ENCODE results near the gene GRK5. TPM values are rescaled to one million over a fixed set of nuclear protein-coding genes. Genes with fewer than 3 reads are reported as not detected.

Gene GRK5
- total RNA-seq, 1 experiment from 2014 or later = 9.8 TPM

DNA sequence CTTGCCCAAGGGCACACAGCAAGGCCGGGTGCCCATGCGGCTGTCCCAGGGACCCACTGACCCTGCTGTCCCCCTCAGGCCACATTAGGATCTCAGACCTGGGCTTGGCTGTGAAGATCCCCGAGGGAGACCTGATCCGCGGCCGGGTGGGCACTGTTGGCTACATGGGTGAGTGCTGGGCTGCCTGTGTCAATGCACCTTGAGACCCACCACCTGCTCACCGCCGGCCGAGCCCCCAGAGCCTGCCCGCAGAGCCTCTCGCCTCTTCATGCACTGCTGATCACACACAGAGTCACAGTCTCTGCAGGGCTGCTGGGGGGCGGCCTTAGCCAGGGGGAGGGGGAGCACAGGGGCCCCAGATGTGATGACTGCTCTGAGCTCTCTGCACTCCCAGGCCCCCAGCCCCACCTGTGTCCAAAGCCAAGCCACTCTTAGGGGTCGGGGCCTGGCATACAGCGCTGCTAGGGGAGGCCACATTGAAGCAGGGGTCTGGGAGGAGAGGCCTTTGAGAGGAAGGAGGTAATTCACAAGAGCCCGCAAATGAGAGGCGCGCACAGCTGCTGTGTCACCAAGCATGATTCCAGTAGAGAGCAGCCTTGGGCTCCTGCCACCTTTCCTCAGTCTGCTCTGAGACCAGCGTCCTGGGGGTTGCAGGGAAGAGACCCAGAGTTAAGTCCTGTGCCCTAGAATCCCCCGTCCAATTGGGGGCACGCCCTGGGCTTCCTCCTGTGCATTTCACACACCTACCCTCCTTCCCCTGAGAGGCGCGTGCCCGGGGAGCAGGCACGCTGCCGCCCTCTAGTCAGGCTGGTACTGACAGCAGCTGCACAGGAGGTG lies 234.8 kb downstream of the GRK5 start:
- DNase-seq (ENCODE audit: low read depth) = no peak

DNA sequence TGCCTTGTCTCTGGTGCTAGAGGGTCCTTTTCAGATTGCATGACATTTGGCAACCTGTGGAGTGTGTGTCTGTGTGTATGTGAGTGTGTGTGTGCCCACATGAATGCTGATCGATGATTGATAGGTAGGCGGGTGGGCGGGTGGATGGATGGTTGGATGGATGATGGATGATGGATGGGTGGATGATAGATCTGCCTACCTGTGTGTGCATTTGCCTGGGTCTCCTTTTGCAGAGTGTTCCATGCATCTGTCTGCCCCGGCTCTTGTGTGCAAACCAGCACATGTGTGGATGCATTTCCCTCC lies 235.3 kb downstream of the GRK5 start:
- no peak for DNase-seq (ENCODE audit: low read depth)

DNA sequence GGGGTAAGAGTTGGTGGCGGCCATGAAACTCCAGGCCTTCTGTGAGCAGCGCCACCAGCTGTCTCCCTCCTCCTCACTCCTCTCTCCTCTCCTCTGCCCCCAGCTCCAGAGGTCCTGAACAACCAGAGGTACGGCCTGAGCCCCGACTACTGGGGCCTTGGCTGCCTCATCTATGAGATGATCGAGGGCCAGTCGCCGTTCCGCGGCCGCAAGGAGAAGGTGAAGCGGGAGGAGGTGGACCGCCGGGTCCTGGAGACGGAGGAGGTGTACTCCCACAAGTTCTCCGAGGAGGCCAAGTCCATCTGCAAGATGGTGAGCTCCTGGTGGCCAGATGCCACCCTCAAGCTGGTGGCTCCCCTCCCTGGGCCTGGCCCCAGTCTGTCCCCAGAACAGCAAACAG lies 236.1 kb downstream of the GRK5 start:
- DNase-seq (ENCODE audit: low read depth) = no peak

DNA sequence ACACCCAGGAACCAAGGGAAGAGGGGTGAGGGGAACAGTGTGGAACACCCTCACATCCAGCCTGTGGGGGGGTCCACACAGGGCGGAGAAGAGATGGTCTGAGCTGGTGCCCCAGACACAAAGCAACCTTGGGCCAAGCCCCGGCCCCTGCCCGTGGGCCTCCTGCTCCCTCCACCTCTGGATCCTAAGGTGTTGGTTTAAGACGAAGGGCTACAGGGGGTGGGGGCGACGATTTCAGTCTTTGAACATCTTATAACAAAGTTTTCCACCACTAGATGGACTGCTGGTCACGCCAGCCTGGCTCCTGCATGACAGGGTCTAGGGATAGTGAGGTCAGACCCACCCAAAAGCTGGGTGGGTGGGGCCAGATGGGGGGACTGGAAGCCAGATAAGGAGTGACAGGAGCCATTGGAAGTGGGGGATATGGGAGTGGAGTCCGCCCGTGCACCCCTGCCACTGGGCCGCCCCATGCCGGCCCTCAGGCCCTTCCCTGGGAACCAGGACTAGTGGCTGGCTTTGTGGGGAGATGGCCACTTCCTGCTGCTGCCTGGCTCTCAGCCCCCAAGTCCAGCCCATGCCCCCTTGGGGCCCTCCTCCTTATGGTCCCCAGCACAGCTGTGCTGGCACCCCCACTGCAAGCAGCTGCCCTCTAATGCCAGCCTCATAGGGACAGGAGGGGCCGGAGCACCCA lies 236.7 kb downstream of the GRK5 start:
- no peak for DNase-seq (ENCODE audit: low read depth)

DNA sequence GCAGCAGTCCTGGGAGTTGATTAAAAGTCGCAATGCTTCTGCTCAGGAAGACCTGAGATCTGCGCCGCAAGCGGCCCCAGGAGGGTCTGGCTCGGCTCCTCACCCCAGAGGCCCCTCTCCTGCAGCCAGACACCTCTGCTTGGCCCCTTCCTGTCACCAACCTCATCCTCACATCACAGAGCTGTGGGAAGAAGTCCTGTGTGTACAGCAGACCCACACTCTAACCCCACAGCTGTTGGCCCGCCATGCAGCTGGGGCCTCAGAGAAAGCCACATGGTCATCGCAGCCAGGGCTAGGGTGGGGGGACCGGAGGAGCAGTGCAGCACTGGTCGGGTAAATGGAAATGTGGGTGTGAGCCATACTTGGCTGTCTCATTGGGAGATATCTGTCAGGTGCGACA lies 237.5 kb downstream of the GRK5 start:
- DNase-seq (ENCODE audit: low read depth) = no peak

DNA sequence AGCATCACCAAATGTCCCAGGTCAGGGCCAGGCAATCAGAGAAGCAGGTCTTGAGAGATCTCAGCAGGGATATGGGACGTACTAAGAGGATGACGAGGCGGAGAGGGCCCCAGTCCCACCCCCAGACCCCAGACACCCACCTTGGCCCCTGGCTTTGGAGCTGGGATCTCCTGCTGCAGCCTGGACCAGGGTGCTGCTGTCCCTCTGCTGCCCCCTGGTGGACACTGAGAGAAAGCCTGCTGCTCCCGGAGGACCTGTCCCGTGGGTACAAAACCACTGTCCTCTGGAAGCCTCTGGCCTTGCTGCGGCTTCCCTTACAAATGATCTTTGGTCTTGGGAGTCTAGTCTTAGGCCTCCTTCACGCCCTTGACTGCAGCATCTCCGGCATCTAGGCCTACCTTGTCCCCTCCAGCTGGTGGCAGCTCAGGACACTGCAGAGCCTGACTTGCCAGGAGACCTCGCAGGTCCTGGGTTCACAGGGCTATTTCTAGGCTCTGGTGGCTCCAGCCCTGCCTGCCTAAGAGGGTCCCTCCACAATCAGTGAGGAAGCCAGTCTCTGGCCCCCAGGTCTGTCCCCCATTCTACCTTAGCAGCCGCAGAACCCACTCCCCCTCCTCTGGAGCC lies 238.1 kb downstream of the GRK5 start:
- peak; percentile 75 for DNase-seq (ENCODE audit: low read depth)

DNA sequence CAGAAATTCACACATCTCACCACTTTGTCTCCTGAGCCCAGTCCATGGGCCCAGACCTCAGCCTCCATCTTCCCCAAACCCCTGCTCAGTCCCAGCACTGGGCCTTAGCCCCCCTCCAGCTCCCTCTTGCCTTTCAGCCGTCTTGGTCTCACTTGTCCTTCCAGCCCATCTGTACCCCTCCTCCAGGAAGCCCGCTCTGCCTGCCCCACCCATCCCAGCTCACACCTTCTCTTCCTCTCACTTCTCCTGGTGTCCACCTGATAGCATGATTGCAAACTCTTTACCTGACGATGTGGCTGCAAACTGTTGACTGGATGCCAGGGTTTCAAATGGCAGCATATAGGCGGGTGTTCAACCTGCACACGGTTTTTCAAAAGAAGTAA lies 238.6 kb downstream of the GRK5 start:
- no peak for DNase-seq (ENCODE audit: low read depth)

DNA sequence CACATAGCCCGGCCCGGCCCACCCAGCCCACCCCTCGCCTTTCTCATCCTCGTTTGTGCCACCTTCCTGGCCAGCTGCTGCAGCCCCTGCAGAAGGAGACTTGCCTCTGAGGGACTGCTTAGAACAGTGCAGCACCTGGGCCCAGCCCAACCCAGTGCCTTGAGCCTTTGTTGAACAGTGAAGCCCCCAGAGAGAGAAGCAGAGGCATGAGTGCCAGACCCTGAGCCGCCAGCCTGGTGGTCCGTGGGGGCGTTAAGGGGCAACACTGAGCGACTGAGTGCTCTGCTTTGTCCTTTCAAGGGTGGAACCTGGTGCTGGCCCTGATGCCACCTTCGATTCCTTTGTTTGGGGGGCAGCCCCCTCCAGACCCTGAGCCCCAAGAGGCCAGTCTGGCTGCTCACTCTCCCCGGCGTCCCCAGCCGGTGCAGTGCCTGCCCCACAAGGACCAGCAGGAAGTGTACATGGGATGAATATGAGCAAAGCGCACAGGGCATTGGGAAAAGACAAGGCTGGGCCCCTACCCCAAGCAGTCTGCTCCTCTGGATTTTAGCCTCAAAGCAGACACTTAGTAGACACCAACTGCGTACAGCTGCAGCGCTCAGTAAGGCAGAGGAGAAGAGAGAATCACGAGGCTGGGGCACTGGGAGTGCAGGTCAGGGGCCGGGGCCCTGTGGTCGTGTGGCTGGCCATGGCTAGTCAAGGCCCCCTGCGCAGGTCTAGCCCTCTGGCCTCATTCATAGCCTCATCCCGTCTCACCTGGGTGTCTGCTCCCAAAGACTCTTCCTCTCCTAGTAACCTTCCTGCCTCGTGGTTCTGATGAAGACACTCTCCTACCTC lies 239.3 kb downstream of the GRK5 start:
- DNase-seq (ENCODE audit: low read depth) = no peak

DNA sequence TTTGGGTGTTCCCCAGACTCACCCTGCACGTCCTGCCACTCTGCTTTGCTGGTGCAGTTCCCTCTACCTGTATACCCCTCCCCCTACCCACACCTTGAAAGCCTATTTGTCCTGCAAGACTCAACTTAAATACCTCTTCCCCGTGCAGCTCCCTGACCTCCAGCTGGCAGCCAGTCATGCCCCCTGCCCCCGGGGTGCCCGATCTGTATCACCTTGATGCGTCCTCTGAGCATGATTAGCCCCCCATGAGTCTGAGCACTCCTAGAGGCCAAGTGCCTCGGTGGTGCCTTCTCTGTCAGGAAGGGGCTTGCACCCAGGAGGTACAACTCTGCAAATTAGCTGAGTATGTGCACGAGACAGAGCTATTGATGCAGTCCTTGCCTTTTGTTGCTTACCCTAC lies 240.1 kb downstream of the GRK5 start:
- no peak for DNase-seq (ENCODE audit: low read depth)

DNA sequence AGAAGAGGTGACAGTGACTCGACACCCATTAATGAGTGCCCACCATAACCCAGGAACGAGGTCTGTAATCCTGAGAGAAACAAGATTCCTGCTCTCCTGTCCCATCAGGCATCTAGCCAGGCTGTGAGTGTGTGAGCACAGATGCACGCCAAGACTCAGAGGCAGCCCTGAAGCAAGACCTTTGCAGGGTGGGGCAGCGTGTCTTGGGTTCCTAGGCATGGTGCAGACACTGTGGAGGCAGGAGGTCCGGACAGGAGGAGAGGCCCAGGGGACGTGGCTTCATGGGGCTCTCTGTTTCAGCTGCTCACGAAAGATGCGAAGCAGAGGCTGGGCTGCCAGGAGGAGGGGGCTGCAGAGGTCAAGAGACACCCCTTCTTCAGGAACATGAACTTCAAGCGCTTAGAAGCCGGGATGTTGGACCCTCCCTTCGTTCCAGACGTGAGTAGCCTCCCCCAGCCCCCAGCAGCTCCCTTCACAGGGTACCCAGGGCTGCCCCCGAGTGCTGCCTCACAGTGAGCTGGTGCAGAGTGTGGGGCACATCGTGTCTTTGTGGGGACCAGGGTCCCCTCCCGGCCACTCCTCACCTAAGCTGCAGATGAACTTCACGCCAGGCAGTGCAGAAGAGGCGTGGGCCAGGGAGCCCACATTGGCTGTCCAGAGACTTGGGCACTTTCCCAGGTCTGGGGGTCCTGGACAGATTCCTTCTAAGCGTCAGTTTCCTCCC lies 240.6 kb downstream of the GRK5 start:
- no peak for DNase-seq (ENCODE audit: low read depth)

DNA sequence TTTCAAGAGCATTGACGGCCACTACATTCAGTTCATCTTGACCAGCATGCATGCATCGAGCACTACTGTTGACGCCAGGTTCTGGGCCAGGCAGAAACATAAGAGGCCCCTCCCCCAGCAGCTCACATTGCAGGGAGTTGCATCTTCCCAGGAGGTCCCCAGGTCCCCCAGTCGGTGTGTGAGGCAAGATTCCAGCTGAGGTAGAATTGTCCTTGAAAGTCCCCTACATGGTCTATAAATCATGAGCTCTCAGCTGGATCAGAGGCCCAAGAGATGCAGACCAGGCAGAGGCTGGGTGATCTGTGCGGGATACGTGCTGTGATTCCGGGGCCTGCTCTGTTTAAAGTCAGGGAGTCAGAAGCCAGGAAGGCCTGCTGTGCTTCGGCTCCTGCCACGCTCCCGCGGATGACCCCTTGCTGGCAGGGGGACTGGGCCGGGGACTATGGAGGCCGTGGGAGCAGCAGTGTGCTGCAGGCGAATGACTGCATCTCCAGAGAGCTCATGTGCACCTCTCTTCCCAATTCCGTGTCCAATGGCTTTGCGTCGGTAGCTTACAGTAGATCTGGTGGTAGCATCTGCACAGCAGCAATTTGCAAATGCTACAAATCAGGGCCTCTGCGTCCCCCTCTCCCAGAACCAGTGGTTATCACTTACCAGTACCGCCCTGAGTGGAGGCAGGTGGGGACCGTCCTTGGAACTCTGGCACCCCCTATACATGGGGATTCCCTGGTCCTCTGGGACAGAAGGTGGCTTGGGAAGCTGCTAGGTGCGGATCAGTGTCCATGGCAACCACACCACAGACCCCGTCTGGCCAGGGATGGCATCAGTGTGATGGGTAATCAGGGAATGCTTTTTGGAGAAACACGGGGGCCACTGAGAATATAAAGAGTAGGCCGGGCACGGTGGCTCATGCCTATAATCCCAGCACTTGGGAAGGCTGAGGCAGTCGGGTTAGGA lies 241.5 kb downstream of the GRK5 start:
- DNase-seq (ENCODE audit: low read depth) = no peak

DNA sequence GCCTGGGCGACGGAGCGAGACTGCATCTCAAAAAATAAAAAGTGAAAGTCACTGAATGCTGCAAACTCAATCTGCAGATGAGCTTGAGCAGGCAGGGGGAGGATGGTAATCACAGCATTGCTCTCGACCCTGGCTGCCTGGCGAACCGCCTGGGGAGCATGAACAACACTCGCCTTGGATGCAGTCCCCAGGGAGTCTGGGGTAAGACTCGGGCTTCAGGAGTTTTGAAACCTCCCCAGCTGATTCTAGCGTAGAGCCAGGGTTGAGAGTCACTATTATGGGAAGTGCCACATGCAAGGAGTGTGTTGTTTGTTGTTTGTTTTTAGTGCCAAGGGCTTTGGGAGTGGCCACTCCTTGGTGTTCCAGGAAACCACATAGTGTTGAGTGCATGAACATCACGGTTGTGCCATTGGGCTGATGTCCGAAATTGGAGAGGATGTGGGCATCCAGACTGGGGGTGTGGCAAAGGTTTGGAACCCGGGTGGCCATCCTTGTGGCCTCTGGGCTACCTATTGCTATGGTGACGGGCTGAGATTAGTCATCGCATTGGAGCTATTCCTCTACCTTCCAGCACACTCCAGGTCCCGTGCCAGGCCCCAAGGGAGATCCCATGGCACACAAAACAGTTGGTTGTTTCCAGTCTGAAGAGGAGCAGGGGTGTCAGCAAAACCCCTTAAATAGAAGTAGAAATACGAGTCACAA lies 242.5 kb downstream of the GRK5 start:
- DNase-seq (ENCODE audit: low read depth) = peak; percentile 81

DNA sequence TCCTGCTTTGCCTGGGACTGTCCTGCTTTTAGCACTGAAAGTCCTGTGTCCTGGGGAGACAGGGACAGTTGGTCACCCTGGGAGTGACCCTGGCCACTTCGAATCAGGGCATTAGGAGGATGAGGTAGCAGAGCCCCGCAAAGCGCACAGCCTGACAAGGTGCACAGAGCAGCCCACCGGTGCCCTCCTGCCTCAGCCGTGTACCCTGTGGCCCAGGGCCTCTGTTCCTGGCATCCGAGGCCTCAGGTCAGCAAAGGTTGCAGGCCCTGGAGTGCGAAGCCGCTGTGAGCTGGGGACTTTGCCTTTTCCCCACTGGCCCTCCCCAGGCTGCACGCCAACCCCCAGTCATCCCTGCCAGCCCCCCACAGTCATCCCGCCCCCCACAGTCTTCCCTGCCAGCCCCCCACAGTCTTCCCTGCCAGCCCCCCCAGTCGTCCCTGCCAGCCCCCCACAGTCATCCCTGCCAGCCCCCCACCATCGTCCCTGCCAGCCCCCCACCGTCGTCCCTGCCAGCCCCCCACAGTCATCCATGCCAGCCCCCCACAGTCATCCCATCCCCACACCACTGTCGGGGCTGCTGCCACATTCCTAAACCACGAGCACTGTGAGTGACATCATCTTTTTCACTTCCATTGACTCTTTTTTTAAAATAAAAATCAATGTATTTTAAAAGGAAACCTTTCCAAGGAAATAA lies 243.4 kb downstream of the GRK5 start:
- no peak for DNase-seq (ENCODE audit: low read depth)

DNA sequence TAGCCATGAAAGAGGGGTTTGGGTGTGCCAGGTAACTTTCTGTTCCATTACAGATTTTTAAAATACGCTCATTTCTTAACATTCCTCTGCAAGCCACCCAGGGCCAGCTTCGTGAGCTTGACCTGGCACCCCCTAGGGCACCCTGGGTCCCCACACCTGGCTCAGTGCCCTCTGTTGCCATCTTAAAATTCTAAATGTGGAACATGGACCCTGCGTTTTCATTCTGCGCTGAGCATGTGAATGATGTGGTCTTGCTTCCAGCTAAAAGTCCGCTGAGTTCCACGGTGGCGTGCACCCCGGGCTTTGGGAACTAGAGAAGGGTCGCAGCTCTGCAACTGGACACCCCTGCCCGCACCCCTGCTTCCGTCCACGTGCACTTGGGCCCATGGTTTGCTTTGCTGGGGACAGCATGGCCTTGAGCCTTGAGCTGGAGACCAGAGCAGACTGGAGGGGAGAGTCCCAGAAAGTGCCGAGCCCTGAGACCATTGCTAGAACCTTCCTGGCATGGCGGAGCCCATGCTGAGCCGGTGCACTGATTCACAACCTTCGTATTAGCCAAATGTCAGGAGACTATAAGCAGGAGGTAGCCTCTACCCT lies 244.0 kb downstream of the GRK5 start:
- DNase-seq (ENCODE audit: low read depth) = no peak

DNA sequence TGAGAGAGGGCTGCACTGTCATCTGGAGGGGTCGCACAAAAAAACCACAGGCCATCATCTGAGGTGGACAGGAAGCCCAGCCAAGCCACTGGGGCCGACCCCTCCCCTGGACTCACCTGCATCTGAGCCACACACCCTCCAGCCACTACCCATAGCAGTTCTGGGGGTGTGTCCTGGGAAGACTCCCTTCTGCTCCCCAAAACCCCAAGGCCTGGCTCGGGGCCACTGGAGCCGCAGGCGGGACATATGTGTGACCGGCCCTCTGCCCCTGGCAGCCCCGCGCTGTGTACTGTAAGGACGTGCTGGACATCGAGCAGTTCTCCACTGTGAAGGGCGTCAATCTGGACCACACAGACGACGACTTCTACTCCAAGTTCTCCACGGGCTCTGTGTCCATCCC lies 245.0 kb downstream of the GRK5 start:
- no peak for DNase-seq (ENCODE audit: low read depth)

DNA sequence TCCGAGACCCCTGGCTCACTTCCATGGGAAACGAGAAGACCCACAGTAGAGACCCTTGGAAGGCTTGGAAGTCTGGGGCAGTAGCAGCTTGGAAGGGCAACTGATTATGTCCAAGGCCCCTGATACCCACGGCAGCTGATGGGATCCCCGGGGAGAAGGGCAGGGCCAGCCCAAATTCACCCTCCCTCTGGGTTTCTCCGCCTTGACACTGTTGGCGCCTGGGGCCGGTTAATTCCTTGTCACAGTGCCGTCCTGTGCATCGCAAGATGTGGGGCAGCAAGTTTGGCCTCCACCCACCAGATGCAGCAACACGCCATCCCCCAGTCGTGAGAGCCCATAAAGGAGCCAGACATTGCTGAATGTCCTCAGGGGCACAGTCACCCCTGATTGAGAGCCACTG lies 245.9 kb downstream of the GRK5 start:
- no peak for DNase-seq (ENCODE audit: low read depth)

DNA sequence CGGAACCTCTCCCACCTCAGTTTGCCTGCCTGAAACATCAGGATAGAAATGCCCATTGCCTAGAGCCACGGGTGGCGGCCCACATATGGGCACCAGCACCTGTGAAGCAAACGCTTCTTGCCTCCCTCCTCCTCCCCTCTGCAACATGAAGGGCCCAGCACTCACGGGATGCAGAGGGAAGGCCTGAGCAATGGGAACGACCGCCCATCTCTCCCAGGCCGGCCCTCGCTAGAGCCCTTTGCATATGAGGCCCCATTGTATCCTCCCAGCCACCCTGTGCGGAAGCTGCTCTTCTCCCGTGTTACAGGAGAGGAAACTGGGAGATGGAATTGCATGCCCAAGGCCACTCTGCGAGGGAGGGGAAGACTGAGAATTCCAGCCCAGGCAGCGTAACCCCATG lies 246.9 kb downstream of the GRK5 start:
- DNase-seq (ENCODE audit: low read depth) = no peak

DNA sequence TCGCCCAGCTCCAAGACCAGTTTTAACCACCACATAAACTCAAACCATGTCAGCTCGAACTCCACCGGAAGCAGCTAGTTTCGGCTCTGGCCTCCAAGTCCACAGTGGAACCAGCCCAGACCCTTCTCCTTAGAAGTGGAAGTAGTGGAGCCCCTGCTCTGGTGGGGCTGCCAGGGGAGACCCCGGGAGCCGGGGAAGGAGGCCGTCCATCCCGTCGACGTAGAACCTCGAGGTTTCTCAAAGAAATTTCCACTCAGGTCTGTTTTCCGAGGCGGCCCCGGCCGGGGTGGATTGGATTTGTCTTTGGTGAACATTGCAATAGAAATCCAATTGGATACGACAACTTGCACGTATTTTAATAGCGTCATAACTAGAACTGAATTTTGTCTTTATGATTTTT lies 247.6 kb downstream of the GRK5 start:
- no peak for DNase-seq (ENCODE audit: low read depth)

All from Daoy (cell line).